ENCODE data around the gene CREB5.

The CREB5 gene

GRCh38 chr7:28686418-28686800, 274.1 kb downstream of the CREB5 start:
- Histone ChIP-seq H3K4me1 (ENCODE audit: insufficient read depth, low read length) (no peaks in the 10 kb centered on the region), H3K27me3 (ENCODE audit: insufficient read depth, low read length, poor library complexity) (peaks cover 8% of the 10 kb centered on the region), H3K4me3 (ENCODE audit: low read depth in 1 of 2, low read length in 2 of 2) (no peak overlapping the region), H3K79me2 (ENCODE audit: insufficient read depth, low read length) (no peaks in the 10 kb centered on the region), H4K20me1 (ENCODE audit: insufficient read depth, low read length) (no peaks in the 10 kb centered on the region), H3K9me3 (ENCODE audit: insufficient read depth, low read length, severe bottlenecking) (no peaks in the 10 kb centered on the region), H3K4me2 (ENCODE audit: insufficient read depth, low read length) (no peak overlapping the region), H3K27ac (ENCODE audit: low read length) (no peak overlapping the region), H3K36me3 (ENCODE audit: insufficient read depth, low read length) (no peaks in the 10 kb centered on the region), H3K9ac (ENCODE audit: low read depth, low read length) (no peak overlapping the region), H2AFZ (ENCODE audit: low read depth, low read length) (no peak overlapping the region)
- no peak for DNase-seq
- TF ChIP-seq EZH2 (IDR thresholded peaks at IDR 0.05; ENCODE audit: borderline replicate concordance, low read depth, low read length, severe bottlenecking), result no peak
- TF ChIP-seq, protein P1, sequence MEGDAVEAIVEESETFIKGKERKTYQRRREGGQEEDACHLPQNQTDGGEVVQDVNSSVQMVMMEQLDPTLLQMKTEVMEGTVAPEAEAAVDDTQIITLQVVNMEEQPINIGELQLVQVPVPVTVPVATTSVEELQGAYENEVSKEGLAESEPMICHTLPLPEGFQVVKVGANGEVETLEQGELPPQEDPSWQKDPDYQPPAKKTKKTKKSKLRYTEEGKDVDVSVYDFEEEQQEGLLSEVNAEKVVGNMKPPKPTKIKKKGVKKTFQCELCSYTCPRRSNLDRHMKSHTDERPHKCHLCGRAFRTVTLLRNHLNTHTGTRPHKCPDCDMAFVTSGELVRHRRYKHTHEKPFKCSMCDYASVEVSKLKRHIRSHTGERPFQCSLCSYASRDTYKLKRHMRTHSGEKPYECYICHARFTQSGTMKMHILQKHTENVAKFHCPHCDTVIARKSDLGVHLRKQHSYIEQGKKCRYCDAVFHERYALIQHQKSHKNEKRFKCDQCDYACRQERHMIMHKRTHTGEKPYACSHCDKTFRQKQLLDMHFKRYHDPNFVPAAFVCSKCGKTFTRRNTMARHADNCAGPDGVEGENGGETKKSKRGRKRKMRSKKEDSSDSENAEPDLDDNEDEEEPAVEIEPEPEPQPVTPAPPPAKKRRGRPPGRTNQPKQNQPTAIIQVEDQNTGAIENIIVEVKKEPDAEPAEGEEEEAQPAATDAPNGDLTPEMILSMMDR (IDR thresholded peaks at IDR 0.05; ENCODE audit: borderline replicate concordance, extremely low read depth, low read length, poor library complexity, severe bottlenecking), result no peak
- no peak for ATAC-seq (ENCODE audit: insufficient read depth, low read depth)

DNA sequence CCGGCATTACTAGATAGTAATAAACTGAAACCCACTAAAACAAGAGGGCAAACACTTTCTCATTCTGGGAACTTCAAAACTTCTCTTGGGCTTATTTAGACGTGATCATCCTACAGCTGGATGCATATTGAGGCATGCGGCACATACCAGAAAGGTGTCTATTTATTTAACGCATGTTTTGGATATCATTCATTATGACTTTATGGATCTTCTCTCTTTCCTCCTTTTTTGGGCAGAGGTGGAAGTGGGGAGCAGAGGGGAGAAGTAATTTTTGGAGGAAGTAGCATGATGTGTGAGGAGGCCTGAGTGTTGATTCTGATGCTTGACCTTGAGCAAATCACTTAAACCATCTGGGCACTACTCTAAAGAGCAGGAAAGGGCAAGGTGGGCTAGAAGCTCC, 275.2 kb downstream of the CREB5 start:
- Histone ChIP-seq H3K27me3 (ENCODE audit: insufficient read depth, low read length, poor library complexity) (peaks cover 8% of the 10 kb centered on the region), H3K4me3 (ENCODE audit: low read depth in 1 of 2, low read length in 2 of 2) (no peak overlapping the region), H3K27ac (ENCODE audit: low read length) (no peak overlapping the region), H3K36me3 (ENCODE audit: insufficient read depth, low read length) (no peaks in the 10 kb centered on the region), H3K4me2 (ENCODE audit: insufficient read depth, low read length) (no peak overlapping the region), H3K9ac (ENCODE audit: low read depth, low read length) (no peak overlapping the region), H3K79me2 (ENCODE audit: insufficient read depth, low read length) (no peaks in the 10 kb centered on the region), H4K20me1 (ENCODE audit: insufficient read depth, low read length) (no peaks in the 10 kb centered on the region), H2AFZ (ENCODE audit: low read depth, low read length) (no peak overlapping the region), H3K9me3 (ENCODE audit: insufficient read depth, low read length, severe bottlenecking) (no peaks in the 10 kb centered on the region), H3K4me1 (ENCODE audit: insufficient read depth, low read length) (no peaks in the 10 kb centered on the region)
- ATAC-seq (ENCODE audit: insufficient read depth, low read depth) (no peak), DNase-seq (no peak)
- TF ChIP-seq, protein P1 (IDR thresholded peaks at IDR 0.05; ENCODE audit: borderline replicate concordance, extremely low read depth, low read length, poor library complexity, severe bottlenecking), result no peak
- TF ChIP-seq EZH2 (IDR thresholded peaks at IDR 0.05; ENCODE audit: borderline replicate concordance, low read depth, low read length, severe bottlenecking), result no peak

- Histone ChIP-seq H3K79me2 (ENCODE audit: insufficient read depth, low read length) (no peaks in the 10 kb centered on the region), H3K9me3 (ENCODE audit: insufficient read depth, low read length, severe bottlenecking) (no peaks in the 10 kb centered on the region), H2AFZ (ENCODE audit: low read depth, low read length) (no peak overlapping the region), H4K20me1 (ENCODE audit: insufficient read depth, low read length) (no peaks in the 10 kb centered on the region), H3K27me3 (ENCODE audit: insufficient read depth, low read length, poor library complexity) (peaks cover 8% of the 10 kb centered on the region), H3K4me1 (ENCODE audit: insufficient read depth, low read length) (no peaks in the 10 kb centered on the region), H3K9ac (ENCODE audit: low read depth, low read length) (no peak overlapping the region), H3K36me3 (ENCODE audit: insufficient read depth, low read length) (no peaks in the 10 kb centered on the region), H3K4me3 (ENCODE audit: low read depth in 1 of 2, low read length in 2 of 2) (no peak overlapping the region), H3K27ac (ENCODE audit: low read length) (no peak overlapping the region), H3K4me2 (ENCODE audit: insufficient read depth, low read length) (no peak overlapping the region)
- no peak for DNase-seq
- ATAC-seq (ENCODE audit: insufficient read depth, low read depth), result no peak
- no peak for TF ChIP-seq EZH2 (IDR thresholded peaks at IDR 0.05; ENCODE audit: borderline replicate concordance, low read depth, low read length, severe bottlenecking)
- TF ChIP-seq, protein P1 (IDR thresholded peaks at IDR 0.05; ENCODE audit: borderline replicate concordance, extremely low read depth, low read length, poor library complexity, severe bottlenecking), result no peak
Measured at GRCh38 chr7:28688174-28688573, 275.9 kb downstream of the CREB5 start.

- no peaks in the 10 kb centered on the region for H3K4me1 ChIP-seq (ENCODE audit: insufficient read depth, low read length)
- TF ChIP-seq, protein P1 (IDR thresholded peaks at IDR 0.05; ENCODE audit: borderline replicate concordance, extremely low read depth, low read length, poor library complexity, severe bottlenecking), result no peak
- TF ChIP-seq EZH2 (IDR thresholded peaks at IDR 0.05; ENCODE audit: borderline replicate concordance, low read depth, low read length, severe bottlenecking), result no peak
- H4K20me1 ChIP-seq (ENCODE audit: insufficient read depth, low read length), result no peaks in the 10 kb centered on the region
- H3K27ac ChIP-seq (ENCODE audit: low read length), result no peak overlapping the region
- no peaks in the 10 kb centered on the region for H3K36me3 ChIP-seq (ENCODE audit: insufficient read depth, low read length)
- no peak for DNase-seq
- H3K9me3 ChIP-seq (ENCODE audit: insufficient read depth, low read length, severe bottlenecking), result no peaks in the 10 kb centered on the region
- H3K79me2 ChIP-seq (ENCODE audit: insufficient read depth, low read length), result no peaks in the 10 kb centered on the region
- H3K4me3 ChIP-seq (ENCODE audit: low read depth in 1 of 2, low read length in 2 of 2), result no peak overlapping the region
- no peak overlapping the region for H2AFZ ChIP-seq (ENCODE audit: low read depth, low read length)
- no peak overlapping the region for H3K9ac ChIP-seq (ENCODE audit: low read depth, low read length)
- no peak for ATAC-seq (ENCODE audit: insufficient read depth, low read depth)
- peaks cover 8% of the 10 kb centered on the region for H3K27me3 ChIP-seq (ENCODE audit: insufficient read depth, low read length, poor library complexity)
- H3K4me2 ChIP-seq (ENCODE audit: insufficient read depth, low read length), result no peak overlapping the region
Measured at GRCh38 chr7:28688651-28689050, 276.3 kb downstream of the CREB5 start.

Measured in DND-41 (cell line).